GM18526 (cell line): ENCODE measurements around the gene NSRP1.
A peak's percentile ranks its signal among the peaks of the same experiment; 100 is the strongest.

Experiments
- POLR2A ChIP-seq: IDR thresholded peaks from 3 replicates; pipeline ENCODE4 v1.6.1; 2011; ENCODE audit not compliant: insufficient read length; ENCODE audit errors: extremely low read depth

The NSRP1 gene

GRCh38 chr17:30207655-30208054 is 91.0 kb downstream of the NSRP1 start:
- TF ChIP-seq POLR2A, result no peak

- no peak for TF ChIP-seq POLR2A
Observed at GRCh38 chr17:30208214-30208613, 91.6 kb downstream of the NSRP1 start.

- no peak for TF ChIP-seq POLR2A
Observed at GRCh38 chr17:30209930-30210329, 93.3 kb downstream of the NSRP1 start.

- TF ChIP-seq POLR2A, result no peak
Observed at GRCh38 chr17:30210366-30210765, 93.8 kb downstream of the NSRP1 start.

- TF ChIP-seq POLR2A, result no peak
Observed at GRCh38 chr17:30210901-30211300, 94.3 kb downstream of the NSRP1 start.

GRCh38 chr17:30211371-30211770 is 94.8 kb downstream of the NSRP1 start:
- no peak for TF ChIP-seq POLR2A

- TF ChIP-seq POLR2A, result peak; percentile 18
Observed at GRCh38 chr17:30212750-30213149, 96.1 kb downstream of the NSRP1 start.

GRCh38 chr17:30217054-30217453 is 100.4 kb downstream of the NSRP1 start:
- TF ChIP-seq POLR2A, result no peak

GRCh38 chr17:30217746-30218245 is 101.2 kb downstream of the NSRP1 start:
- TF ChIP-seq POLR2A, result no peak

- TF ChIP-seq POLR2A, result no peak
Observed at GRCh38 chr17:30218799-30219198, 102.2 kb downstream of the NSRP1 start.

GRCh38 chr17:30219315-30219714 is 102.7 kb downstream of the NSRP1 start:
- no peak for TF ChIP-seq POLR2A

GRCh38 chr17:30219833-30220232 is 103.2 kb downstream of the NSRP1 start:
- no peak for TF ChIP-seq POLR2A

- no peak for TF ChIP-seq POLR2A
Observed at GRCh38 chr17:30220414-30220813, 103.8 kb downstream of the NSRP1 start.

GRCh38 chr17:30221346-30221745 is 104.7 kb downstream of the NSRP1 start:
- no peak for TF ChIP-seq POLR2A

GRCh38 chr17:30222251-30222650 is 105.6 kb downstream of the NSRP1 start:
- no peak for TF ChIP-seq POLR2A

GRCh38 chr17:30222721-30223175 is 106.1 kb downstream of the NSRP1 start:
- TF ChIP-seq POLR2A, result no peak

- no peak for TF ChIP-seq POLR2A
Observed at GRCh38 chr17:30224419-30224960, 107.9 kb downstream of the NSRP1 start.
